Stimulated activated naive CD8-positive, alpha-beta T cell treated with anti-CD3 and anti-CD28 coated beads, Interleukin-15, Interleukin-2, amounts not matched to agents 100 ng/mL and 50 ng/mL, for 24 hours (primary cell): ENCODE data around the gene MEPCE.
A peak's percentile ranks its signal among the peaks of the same experiment; 100 is the strongest.

Source experiments
- H3K27ac Mint-ChIP-seq: one replicate; pipeline ENCODE4 v1.8.0; 2021; ENCODE audit warnings: mild to moderate bottlenecking, mixed read lengths
- H3K27me3 Mint-ChIP-seq: one replicate; pipeline ENCODE4 v1.8.0; 2021; ENCODE audit warnings: mixed read lengths
- H3K36me3 Mint-ChIP-seq: one replicate; pipeline ENCODE4 v1.8.0; 2021; ENCODE audit warnings: low read depth, mixed read lengths
- H3K4me1 Mint-ChIP-seq: one replicate; pipeline ENCODE4 v1.8.0; 2021; ENCODE audit warnings: low read depth, mixed read lengths
- H3K4me3 Mint-ChIP-seq: one replicate; pipeline ENCODE4 v1.8.0; 2021; ENCODE audit warnings: mild to moderate bottlenecking, mixed read lengths
- H3K9me3 Mint-ChIP-seq: one replicate; pipeline ENCODE4 v1.8.0; 2021; ENCODE audit warnings: mixed read lengths

MEPCE gene

GRCh38 chr7:100476101-100476780, 46.6 kb downstream of the MEPCE start:
- H3K27me3 Mint-ChIP-seq, result no peaks in the 10 kb centered on the region
- H3K4me1 Mint-ChIP-seq, result peaks cover 50% of the 10 kb centered on the region
- H3K4me3 Mint-ChIP-seq, result peak overlapping the region; percentile 82
- peaks cover 27% of the 10 kb centered on the region for H3K36me3 Mint-ChIP-seq
- peak overlapping the region; percentile 82 for H3K27ac Mint-ChIP-seq
- H3K9me3 Mint-ChIP-seq, result no peaks in the 10 kb centered on the region

GRCh38 chr7:100476903-100477870, 47.6 kb downstream of the MEPCE start:
- Mint-ChIP-seq H3K27ac (peak overlapping the region; percentile 56), H3K36me3 (peaks cover 27% of the 10 kb centered on the region), H3K27me3 (no peaks in the 10 kb centered on the region), H3K9me3 (no peaks in the 10 kb centered on the region), H3K4me1 (peaks cover 50% of the 10 kb centered on the region), H3K4me3 (peak overlapping the region; percentile 82)

- no peaks in the 10 kb centered on the region for H3K9me3 Mint-ChIP-seq
- no peaks in the 10 kb centered on the region for H3K27me3 Mint-ChIP-seq
- peak overlapping the region; percentile 90 for H3K27ac Mint-ChIP-seq
- peaks cover 27% of the 10 kb centered on the region for H3K36me3 Mint-ChIP-seq
- H3K4me3 Mint-ChIP-seq, result peak overlapping the region; percentile 82
- peaks cover 53% of the 10 kb centered on the region for H3K4me1 Mint-ChIP-seq
These were observed 48.2 kb downstream of the MEPCE start for GRCh38 chr7:100477871-100478267.

- H3K9me3 Mint-ChIP-seq, result no peaks in the 10 kb centered on the region
- H3K4me1 Mint-ChIP-seq, result peaks cover 42% of the 10 kb centered on the region
- peaks cover 17% of the 10 kb centered on the region for H3K36me3 Mint-ChIP-seq
- peak within 1 kb of the TSS; percentile 82 for H3K4me3 Mint-ChIP-seq
- H3K27ac Mint-ChIP-seq, result peak within 1 kb of the TSS; percentile 90
- H3K27me3 Mint-ChIP-seq, result no peaks in the 10 kb centered on the region
These were observed 49.5 kb downstream of the MEPCE start, which contains the start of gene TSC22D4 for GRCh38 chr7:100478958-100479660. TSS of gene TSC22D4 (minus strand) at chr7:100479214. CDS start at chr7:100478038, 1,176 bp downstream.

- H3K27me3 Mint-ChIP-seq, result no peaks in the 10 kb centered on the region
- H3K4me3 Mint-ChIP-seq, result no peak overlapping the region
- H3K9me3 Mint-ChIP-seq, result no peaks in the 10 kb centered on the region
- H3K4me1 Mint-ChIP-seq, result peaks cover 19% of the 10 kb centered on the region
- peaks cover 6% of the 10 kb centered on the region for H3K36me3 Mint-ChIP-seq
- no peak overlapping the region for H3K27ac Mint-ChIP-seq
These were observed 51.8 kb downstream of the MEPCE start for GRCh38 chr7:100481466-100481865.

- Mint-ChIP-seq H3K36me3 (no peaks in the 10 kb centered on the region), H3K4me3 (peak overlapping the region; percentile 85), H3K27me3 (no peaks in the 10 kb centered on the region), H3K9me3 (no peaks in the 10 kb centered on the region), H3K27ac (peak overlapping the region; percentile 71), H3K4me1 (peaks cover 11% of the 10 kb centered on the region)
These were observed 53.1 kb downstream of the MEPCE start for GRCh38 chr7:100482728-100483089.

GRCh38 chr7:100483090-100483721, 53.6 kb downstream of the MEPCE start:
- Mint-ChIP-seq H3K9me3 (no peaks in the 10 kb centered on the region), H3K27ac (peak overlapping the region; percentile 71), H3K27me3 (no peaks in the 10 kb centered on the region), H3K4me3 (peak overlapping the region; percentile 85), H3K4me1 (peaks cover 11% of the 10 kb centered on the region), H3K36me3 (no peaks in the 10 kb centered on the region)
